GM19023 (cell line): ENCODE results near the gene MCM6.

Experiments
- ATAC-seq: cut with Tn5 transposase; IDR thresholded peaks from one replicate; pipeline ENCODE4 v1.9.1; 2021; ENCODE audit warnings: mild to moderate bottlenecking, moderate library complexity; ENCODE audit not compliant: unreplicated experiment

MCM6 gene

DNA sequence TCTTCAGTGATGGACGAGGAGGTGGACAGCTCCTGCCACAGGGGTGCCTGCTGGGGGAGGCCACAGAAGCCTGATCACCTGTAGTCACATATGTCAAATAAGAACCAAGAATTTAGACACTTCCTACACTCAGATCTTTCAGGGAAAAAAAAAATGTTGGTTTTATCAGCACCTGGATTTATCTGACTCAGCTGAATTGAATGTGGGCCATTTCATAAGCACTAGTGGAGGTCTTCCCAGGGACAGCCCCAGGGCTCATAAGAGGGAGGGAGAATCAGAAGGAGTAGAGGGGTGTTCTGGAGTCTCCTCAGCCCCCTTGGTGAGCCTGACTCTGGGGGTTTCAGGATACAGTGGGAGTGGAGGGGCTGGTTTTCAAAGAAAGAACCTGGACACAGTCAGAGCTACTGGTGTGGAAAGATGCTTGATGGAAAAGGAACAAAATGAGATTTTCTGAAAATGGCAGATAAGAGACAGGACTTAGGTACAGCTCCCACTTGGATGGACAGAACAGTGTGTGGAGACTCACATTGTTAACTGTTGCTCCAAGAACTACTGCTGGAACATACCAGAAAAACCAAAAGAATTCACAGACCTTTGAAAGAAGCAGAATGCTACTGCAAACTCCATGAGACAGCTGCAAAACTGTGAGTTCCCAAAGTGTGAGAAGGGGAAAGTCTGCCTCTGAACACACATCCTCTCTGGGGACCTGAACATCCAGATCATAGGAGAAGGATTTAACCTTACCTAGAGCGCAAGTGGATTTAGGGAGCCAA is 84.6 kb downstream of the MCM6 start:
- no peak for ATAC-seq

DNA sequence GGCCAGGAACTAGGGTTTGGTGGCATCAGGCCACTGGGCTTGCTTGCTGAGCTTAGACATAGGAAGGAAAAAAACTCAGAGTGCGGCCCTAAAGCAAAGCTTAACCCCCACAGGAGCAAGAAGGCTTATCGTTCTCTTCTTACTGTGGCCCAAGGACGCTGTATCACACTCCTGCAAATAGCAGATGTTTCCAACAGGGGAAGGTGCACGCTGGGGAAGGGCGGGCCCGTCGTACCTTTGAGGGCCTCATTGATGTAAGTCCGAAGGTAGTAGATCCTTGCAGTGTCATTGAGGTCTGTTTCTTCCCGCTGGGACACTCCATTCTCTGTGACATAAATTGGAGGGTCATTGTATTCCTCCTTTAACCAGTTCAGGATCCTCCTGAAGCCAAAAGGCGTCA is 85.8 kb downstream of the MCM6 start:
- no peak for ATAC-seq
